Measurements from ENCODE around the gene ABCA1. TPM values are rescaled to one million over a fixed set of nuclear protein-coding genes. Genes with fewer than 3 reads are reported as not detected.
A peak's percentile ranks its signal among the peaks of the same experiment; 100 is the strongest.
"Not testable (repeated sequence)": the region's sequence is repeated elsewhere in the genome, so short reads cannot be mapped to it uniquely, and the experiment has no call there.

Gene ABCA1
- total RNA-seq, 6 experiments from 2014 or later = 9.1 to 16.5 (median 9.4) TPM

GRCh38 chr9:104931256-104931655 lies 3.3 kb upstream of the ABCA1 start:
- no peak for DNase-seq
- no peak for TF ChIP-seq CTCF (IDR thresholded peaks at IDR 0.05)
- Mint-ChIP-seq H3K36me3 (ENCODE audit: low read depth) (no peaks in the 10 kb centered on the region), H3K27ac (no peak overlapping the region), H3K4me3 (no peak overlapping the region), H3K4me1 (ENCODE audit: low read depth) (peaks cover 18% of the 10 kb centered on the region), H3K27me3 (ENCODE audit: insufficient read depth) (peaks cover 7% of the 10 kb centered on the region; the same call in 1 of the 2 replicates), H3K9me3 (no peaks in the 10 kb centered on the region)

GRCh38 chr9:104927216-104927911 lies 591 bp downstream of the ABCA1 start:
- TF ChIP-seq CTCF (IDR thresholded peaks at IDR 0.05) = no peak
- H3K4me1 Mint-ChIP-seq (ENCODE audit: low read depth) = peaks cover 31% of the 10 kb centered on the region
- H3K27me3 Mint-ChIP-seq (ENCODE audit: insufficient read depth) = peaks cover 4% of the 10 kb centered on the region; the same call in 1 of the 2 replicates
- peak overlapping the region; percentile 93 for H3K4me3 Mint-ChIP-seq
- H3K36me3 Mint-ChIP-seq (ENCODE audit: low read depth) = no peaks in the 10 kb centered on the region
- H3K9me3 Mint-ChIP-seq = no peaks in the 10 kb centered on the region
- H3K27ac Mint-ChIP-seq = peak overlapping the region; percentile 73
- DNase-seq = no peak

DNA sequence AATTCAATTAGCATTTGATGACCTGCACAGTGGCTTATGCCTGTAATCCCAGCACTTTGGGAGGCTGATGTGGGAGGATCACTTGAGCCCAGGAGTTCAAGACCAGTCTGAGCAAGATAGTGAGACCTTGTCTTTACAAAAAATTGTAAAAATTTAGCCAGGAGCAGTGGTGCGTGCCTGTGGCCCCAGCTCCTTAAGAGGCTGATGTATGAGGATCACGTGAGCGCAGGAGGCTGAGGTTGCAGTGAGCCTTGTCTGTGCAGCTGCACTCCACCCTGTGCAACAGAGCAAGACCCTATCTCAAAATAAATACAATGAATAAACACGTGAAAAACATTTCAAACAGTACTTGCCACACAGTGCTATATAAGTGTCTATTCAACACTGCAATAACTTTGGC lies 4.2 kb downstream of the ABCA1 start:
- no peak for TF ChIP-seq CTCF (IDR thresholded peaks at IDR 0.05)
- no peak overlapping the region for H3K27ac Mint-ChIP-seq
- H3K27me3 Mint-ChIP-seq (ENCODE audit: insufficient read depth) = no peaks in the 10 kb centered on the region; the same call in none of the 2 replicates
- H3K9me3 Mint-ChIP-seq = no peaks in the 10 kb centered on the region
- peaks cover 51% of the 10 kb centered on the region for H3K4me1 Mint-ChIP-seq (ENCODE audit: low read depth)
- no peak for DNase-seq
- H3K36me3 Mint-ChIP-seq (ENCODE audit: low read depth) = no peaks in the 10 kb centered on the region
- H3K4me3 Mint-ChIP-seq = no peak overlapping the region

DNA sequence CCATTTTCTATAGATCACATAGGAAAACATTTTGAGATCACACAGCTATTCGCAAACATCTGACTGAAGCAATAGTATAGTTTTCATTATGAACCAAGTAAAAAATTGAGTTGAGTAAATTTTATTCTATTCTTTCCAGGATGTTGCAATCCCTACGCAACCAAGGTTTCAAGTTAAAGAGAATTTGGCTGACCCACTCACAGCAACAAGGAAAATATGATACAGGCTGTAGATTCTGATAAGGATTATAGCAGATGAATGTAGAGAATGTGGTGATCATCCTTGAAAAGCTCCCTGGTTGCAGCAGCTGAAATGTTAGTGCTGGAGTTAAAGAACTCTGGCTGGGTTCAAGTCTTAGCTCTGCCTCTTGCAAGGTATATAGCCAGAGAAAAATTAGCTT lies 4.7 kb downstream of the ABCA1 start:
- TF ChIP-seq CTCF (IDR thresholded peaks at IDR 0.05) = no peak
- Mint-ChIP-seq H3K4me1 (ENCODE audit: low read depth) (peaks cover 46% of the 10 kb centered on the region), H3K4me3 (no peak overlapping the region), H3K36me3 (ENCODE audit: low read depth) (no peaks in the 10 kb centered on the region), H3K27me3 (ENCODE audit: insufficient read depth) (no peaks in the 10 kb centered on the region; the same call in none of the 2 replicates), H3K9me3 (no peaks in the 10 kb centered on the region), H3K27ac (no peak overlapping the region)
- no peak for DNase-seq

GRCh38 chr9:104922748-104923147 lies 5.2 kb downstream of the ABCA1 start:
- H3K9me3 Mint-ChIP-seq; H3K27ac Mint-ChIP-seq; H3K36me3 Mint-ChIP-seq (ENCODE audit: low read depth); H3K4me3 Mint-ChIP-seq; DNase-seq; H3K27me3 Mint-ChIP-seq (ENCODE audit: insufficient read depth): not testable (repeated sequence)
- peaks cover 44% of the 10 kb centered on the region for H3K4me1 Mint-ChIP-seq (ENCODE audit: low read depth)

DNA sequence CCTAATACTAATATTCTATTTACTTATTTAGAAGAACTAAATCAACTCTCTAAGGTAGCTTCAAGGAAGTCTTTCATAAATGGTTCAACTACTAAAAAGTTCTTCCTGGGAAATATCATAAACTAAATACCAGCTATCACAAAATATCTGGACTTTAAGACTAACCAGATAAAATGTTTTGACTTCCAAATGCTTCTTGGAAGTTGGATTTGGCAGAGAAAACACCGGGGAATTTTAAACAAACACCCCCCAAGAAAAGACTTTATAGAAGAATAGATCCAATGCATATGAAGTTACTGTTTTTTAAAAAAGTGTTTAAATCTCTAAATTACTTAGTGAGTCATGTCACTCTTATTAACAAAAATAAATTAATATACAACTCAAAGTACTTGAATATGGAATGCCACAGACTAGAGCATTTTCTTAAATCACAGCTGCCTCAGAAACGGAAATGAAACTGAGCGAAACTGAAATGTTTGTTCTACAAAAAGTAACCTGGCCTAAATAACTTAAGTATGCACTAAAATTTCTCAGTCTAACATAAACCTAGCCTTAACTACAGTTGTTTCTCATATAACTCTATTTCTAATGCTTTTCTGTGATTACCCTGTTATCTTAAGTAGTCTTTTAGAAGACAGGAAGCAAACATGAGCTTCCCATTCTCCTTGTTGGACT lies 6.8 kb downstream of the ABCA1 start:
- no peaks in the 10 kb centered on the region; the same call in 1 of the 2 replicates for H3K27me3 Mint-ChIP-seq (ENCODE audit: insufficient read depth)
- H3K4me1 Mint-ChIP-seq (ENCODE audit: low read depth) = peaks cover 44% of the 10 kb centered on the region
- no peak overlapping the region; the same call in 1 of the 2 replicates for H3K27ac Mint-ChIP-seq
- no peaks in the 10 kb centered on the region for H3K36me3 Mint-ChIP-seq (ENCODE audit: low read depth)
- H3K9me3 Mint-ChIP-seq = no peaks in the 10 kb centered on the region
- TF ChIP-seq CTCF (IDR thresholded peaks at IDR 0.05) = no peak
- no peak for DNase-seq
- H3K4me3 Mint-ChIP-seq = peak overlapping the region; percentile 66; the same call in 1 of the 2 replicates
